B cell (primary cell): ENCODE measurements around the gene SMARCE1. TPM values are rescaled to one million over a fixed set of nuclear protein-coding genes. Genes with fewer than 3 reads are reported as not detected.
A peak's percentile ranks its signal among the peaks of the same experiment; 100 is the strongest.

Experiments
- ATAC-seq: fragments of 200-7000 bp; cut with Tn5 transposase; one replicate; pipeline ENCODE4 v1.10.0; 2021; ENCODE audit warnings: low read depth, mild to moderate bottlenecking, moderate number of reproducible peaks, moderate library complexity
- CTCF ChIA-PET: fragments of 350-600 bp; sonication (Branson Sonifier 250); formaldehyde crosslinking; loops from one replicate; lab custom pipeline; 2021; ENCODE audit warnings: antibody characterized with exemption, inconsistent platforms; lab: Charles Lee
- POLR2A ChIA-PET: fragments of 350-600 bp; sonication (Branson Sonifier 250); formaldehyde crosslinking; loops from one replicate; lab custom pipeline; 2021; ENCODE audit warnings: antibody characterized with exemption; lab: Charles Lee
- DNase-seq: peaks from one replicate; pipeline ENCODE4 v3.0.0; 2013
- H2AFZ ChIP-seq: 2 replicates; pipeline ENCODE4 v1.6.1; 2012; ENCODE audit warnings: mild to moderate bottlenecking, low read depth, low read length; ENCODE audit not compliant: insufficient read depth, poor library complexity, severe bottlenecking
- H3K27ac ChIP-seq, 2 donors: 1 replicate in 1 of 2; 2 replicates in 1 of 2; pipeline ENCODE4 v1.5.1; 2012 to 2013; ENCODE audit warnings: low read length in 2 of 2, mild to moderate bottlenecking in 2 of 2, moderate library complexity in 1 of 2
- H3K27me3 ChIP-seq, 4 experiments: fragments of 200-600 bp in 1 of 4; sonication (generic) in 1 of 4; replicated peaks in 1 of 4; 1 replicate in 2 of 4; 2 replicates in 2 of 4; pipeline versions ENCODE4 v1.6.1 to v1.7.0; 2013 to 2016; ENCODE audit warnings: low read length in 3 of 4, mild to moderate bottlenecking in 2 of 4, mixed read lengths in 1 of 4, moderate library complexity in 1 of 4; ENCODE audit not compliant: insufficient read depth in 4 of 4, control insufficient read depth in 3 of 4; ENCODE audit errors: control extremely low read depth in 1 of 4
- H3K36me3 ChIP-seq, 2 experiments: replicated peaks in 1 of 2; 1 replicate in 1 of 2; 2 replicates in 1 of 2; pipeline versions ENCODE4 v1.6.1 to v1.7.1; 2013; ENCODE audit warnings: low read length in 1 of 2; ENCODE audit not compliant: insufficient read depth in 2 of 2, control insufficient read depth in 1 of 2; ENCODE audit errors: control extremely low read depth in 1 of 2, extremely low read depth in 1 of 2
- H3K4me1 ChIP-seq, 2 donors: fragments of 200-600 bp in 1 of 2; sonication (generic) in 1 of 2; 1 replicate in 1 of 2; 2 replicates in 1 of 2; pipeline versions ENCODE4 v1.5.1 to v1.6.1; 2013 to 2017; ENCODE audit warnings: low read length in 2 of 2; ENCODE audit not compliant: control insufficient read depth in 2 of 2, insufficient read depth in 2 of 2
- H3K4me2 ChIP-seq: replicated peaks from 2 replicates; pipeline ENCODE3; 2012; ENCODE audit warnings: mild to moderate bottlenecking, low read depth, low read length; ENCODE audit not compliant: poor library complexity, severe bottlenecking
- H3K4me3 ChIP-seq, 5 experiments: fragments of 200-600 bp in 1 of 5; sonication (generic) in 1 of 5; 1 replicate in 3 of 5; 2 replicates in 2 of 5; pipeline versions ENCODE4 v1.5.1 to v1.7.0; 2011 to 2016; ENCODE audit warnings: low read length in 4 of 5, mild to moderate bottlenecking in 4 of 5, low read depth in 2 of 5, control low read depth in 1 of 5, moderate library complexity in 1 of 5; ENCODE audit not compliant: insufficient read depth in 1 of 5; ENCODE audit errors: control extremely low read depth in 1 of 5, extremely low read depth in 1 of 5
- H3K79me2 ChIP-seq: fragments of 200-600 bp; sonication (generic); one replicate; pipeline ENCODE4 v1.6.0; 2016; ENCODE audit warnings: low read length; ENCODE audit not compliant: control insufficient read depth, insufficient read depth
- H3K9ac ChIP-seq: fragments of 200-600 bp; sonication (generic); 2 replicates; pipeline ENCODE4 v1.6.1; 2017; ENCODE audit warnings: mild to moderate bottlenecking, low read length, moderate library complexity
- H3K9me3 ChIP-seq, 3 donors: one replicate each; pipeline versions ENCODE4 v1.6.1 to v1.7.1; 2013; ENCODE audit warnings: low read length in 2 of 3; ENCODE audit not compliant: control insufficient read depth in 2 of 3, insufficient read depth in 1 of 3; ENCODE audit errors: control extremely low read depth in 1 of 3
- H4K20me1 ChIP-seq: 2 replicates; pipeline ENCODE4 v1.6.0; 2012; ENCODE audit warnings: mild to moderate bottlenecking, low read length; ENCODE audit not compliant: insufficient read depth, control insufficient read depth, poor library complexity, severe bottlenecking
- H3K27ac Mint-ChIP-seq: one replicate; pipeline ENCODE4 v1.8.0; 2021; ENCODE audit warnings: mixed read lengths
- H3K27me3 Mint-ChIP-seq: one replicate; pipeline ENCODE4 v1.8.0; 2021; ENCODE audit warnings: mixed read lengths
- H3K4me1 Mint-ChIP-seq: one replicate; pipeline ENCODE4 v1.8.0; 2021; ENCODE audit warnings: mixed read lengths
- H3K4me3 Mint-ChIP-seq: one replicate; pipeline ENCODE4 v1.8.0; 2021; ENCODE audit warnings: mixed read lengths
- H3K9me3 Mint-ChIP-seq: one replicate; pipeline ENCODE4 v1.8.0; 2022; ENCODE audit warnings: mixed read lengths; ENCODE audit not compliant: insufficient read depth
- EZH2 ChIP-seq: IDR thresholded peaks from 2 replicates; pipeline ENCODE4 v1.6.1; 2012; ENCODE audit warnings: borderline replicate concordance, low read depth, mild to moderate bottlenecking, moderate library complexity, low read length; ENCODE audit not compliant: insufficient read depth, poor library complexity, severe bottlenecking
- WGBS: methylation state at CpG from one replicate; pipeline ENCODE4 v1.1.5; 2013; ENCODE audit warnings: missing lambda C conversion rate; ENCODE audit not compliant: insufficient coverage; 5-methylcytosine and 5-hydroxymethylcytosine counted together
- intact Hi-C: fragments of 100-400 bp; cut with micrococcal nuclease; formaldehyde crosslinking; loops from one replicate; pipeline ENCODE4 v1.10.0; 2022
- polyA plus RNA-seq: library from polyadenylated mRNA; depleted of rRNA; stranded (reverse); fragments of >200 nt; gene quantifications from 2 replicates; pipeline ENCODE4 v1.2.3, GENCODE V29; 2012
- total RNA-seq, 2 donors: library from RNA; stranded (reverse); fragments of 120-200 nt in 1 of 2; gene quantifications; 1 replicate in 1 of 2; 2 replicates in 1 of 2; pipeline versions ENCODE4 v1.2.3 to v1.2.4, GENCODE V29; 2013 to 2022
- TF ChIP-seq, protein P1 (sequence below): fragments of 200-600 bp; IDR thresholded peaks from one replicate; pipeline ENCODE4 v1.8.0; 2022; ENCODE audit warnings: antibody characterized with exemption, mild to moderate bottlenecking

Gene SMARCE1
- total and polyA plus RNA-seq, 2 donors (not counting 1 experiment from before 2014, with no cell fraction given) = 19.9 to 128 TPM

DNA sequence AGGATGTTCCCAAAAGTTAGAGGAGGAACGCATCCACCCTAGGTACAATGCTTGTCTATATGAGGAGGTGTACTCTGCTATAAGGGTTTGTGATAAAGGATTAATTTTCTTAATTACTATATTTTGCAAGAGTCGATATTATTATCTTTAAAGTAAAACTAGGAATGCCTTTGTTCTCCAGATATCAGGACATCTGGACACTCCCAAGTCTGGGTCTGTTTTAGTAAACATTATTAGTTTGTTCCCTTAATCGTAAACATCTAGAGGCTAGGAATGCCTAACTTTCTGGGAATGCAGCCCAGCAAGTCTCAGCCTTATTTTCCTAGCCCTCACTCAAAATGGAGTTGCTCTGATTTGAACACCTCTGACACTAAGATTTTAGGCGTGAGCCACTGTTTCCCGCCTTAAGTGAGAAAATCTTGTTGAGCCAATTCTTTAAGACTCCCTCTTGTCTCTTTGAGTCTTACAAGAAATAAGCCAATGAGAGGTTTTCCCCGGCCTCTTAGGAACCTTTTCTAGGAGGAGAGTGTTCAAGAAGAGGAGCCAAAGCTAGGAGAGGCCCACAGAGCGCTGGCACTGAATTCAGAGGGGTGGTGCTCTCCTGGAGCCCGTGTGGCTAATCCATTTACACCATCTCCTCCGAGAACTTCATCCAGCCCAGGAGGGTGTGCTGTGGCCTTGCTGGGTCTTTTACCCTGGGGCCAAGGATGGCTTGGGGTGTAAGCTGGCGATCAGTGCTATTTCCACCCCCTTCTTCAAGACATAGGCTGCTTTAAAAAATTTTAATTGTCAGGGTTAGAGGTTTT is 40.9 kb downstream of the SMARCE1 start:
- Histone ChIP-seq H3K4me1 (peaks cover 22 to 30% of the 10 kb centered on the region in 2 donors), H3K4me2 (no peak overlapping the region), H2AFZ (no peak overlapping the region), H3K9ac (no peak overlapping the region), H4K20me1 (no peaks in the 10 kb centered on the region), H3K79me2 (no peaks in the 10 kb centered on the region), H3K9me3 (no peaks in the 10 kb centered on the region), H3K4me3 (no peak overlapping the region), H3K27ac (no peak overlapping the region), H3K36me3 (no peaks in the 10 kb centered on the region), H3K27me3 (no peaks in the 10 kb centered on the region)
- DNase-seq = no peak
- ChIA-PET POLR2A (interaction anchor here (0.6 to 1.5 kb wide), 2 partner anchors 9 to 43 kb away, joined by 4 to 5 read pairs; no protein-coding TSS in a partner anchor), CTCF (interaction anchor here (0.9 to 1.5 kb wide), 2 partner anchors 9 to 185 kb away, joined by 3 to 8 read pairs; no protein-coding TSS in a partner anchor)
- Mint-ChIP-seq H3K4me3 (no peak overlapping the region), H3K27ac (no peak overlapping the region), H3K27me3 (no peaks in the 10 kb centered on the region), H3K4me1 (peaks cover 48% of the 10 kb centered on the region), H3K9me3 (no peaks in the 10 kb centered on the region)
- 100% methylated on average over 1 of the region's 10 CpGs for WGBS
- TF ChIP-seq EZH2 = no peak
- TF ChIP-seq, protein P1, sequence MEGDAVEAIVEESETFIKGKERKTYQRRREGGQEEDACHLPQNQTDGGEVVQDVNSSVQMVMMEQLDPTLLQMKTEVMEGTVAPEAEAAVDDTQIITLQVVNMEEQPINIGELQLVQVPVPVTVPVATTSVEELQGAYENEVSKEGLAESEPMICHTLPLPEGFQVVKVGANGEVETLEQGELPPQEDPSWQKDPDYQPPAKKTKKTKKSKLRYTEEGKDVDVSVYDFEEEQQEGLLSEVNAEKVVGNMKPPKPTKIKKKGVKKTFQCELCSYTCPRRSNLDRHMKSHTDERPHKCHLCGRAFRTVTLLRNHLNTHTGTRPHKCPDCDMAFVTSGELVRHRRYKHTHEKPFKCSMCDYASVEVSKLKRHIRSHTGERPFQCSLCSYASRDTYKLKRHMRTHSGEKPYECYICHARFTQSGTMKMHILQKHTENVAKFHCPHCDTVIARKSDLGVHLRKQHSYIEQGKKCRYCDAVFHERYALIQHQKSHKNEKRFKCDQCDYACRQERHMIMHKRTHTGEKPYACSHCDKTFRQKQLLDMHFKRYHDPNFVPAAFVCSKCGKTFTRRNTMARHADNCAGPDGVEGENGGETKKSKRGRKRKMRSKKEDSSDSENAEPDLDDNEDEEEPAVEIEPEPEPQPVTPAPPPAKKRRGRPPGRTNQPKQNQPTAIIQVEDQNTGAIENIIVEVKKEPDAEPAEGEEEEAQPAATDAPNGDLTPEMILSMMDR = no peak
- ATAC-seq = no peak
- intact Hi-C loops = no loop called here

DNA sequence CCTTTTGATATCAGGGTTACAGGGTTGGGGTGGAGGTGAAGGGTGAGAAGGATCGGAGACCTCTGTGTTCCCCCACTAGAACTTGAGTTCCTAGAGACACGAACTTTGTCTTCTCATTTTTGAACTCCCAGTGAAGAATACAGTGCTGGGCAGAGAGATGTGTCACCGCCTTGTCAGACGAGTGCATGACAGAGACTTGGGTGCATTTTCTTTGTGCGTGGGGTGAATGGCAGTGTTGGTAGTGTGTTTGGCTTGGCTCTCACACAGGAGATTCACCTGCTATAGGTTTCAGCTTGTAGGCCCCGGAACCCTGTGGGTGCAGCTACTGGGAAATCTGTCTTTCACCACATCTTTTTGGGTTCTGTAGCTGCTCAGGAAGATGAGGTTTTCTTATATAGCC is 42.3 kb downstream of the SMARCE1 start:
- Histone ChIP-seq H3K4me3 (no peak overlapping the region), H3K9me3 (no peaks in the 10 kb centered on the region), H2AFZ (no peak overlapping the region), H3K4me2 (no peak overlapping the region), H3K36me3 (no peaks in the 10 kb centered on the region), H3K9ac (no peak overlapping the region), H3K27me3 (no peaks in the 10 kb centered on the region), H3K79me2 (no peaks in the 10 kb centered on the region), H3K27ac (no peak overlapping the region), H3K4me1 (peaks cover 31 to 33% of the 10 kb centered on the region in 2 donors), H4K20me1 (no peaks in the 10 kb centered on the region)
- Mint-ChIP-seq H3K4me1 (peaks cover 56% of the 10 kb centered on the region), H3K9me3 (no peaks in the 10 kb centered on the region), H3K27me3 (no peaks in the 10 kb centered on the region), H3K27ac (peak overlapping the region; percentile 41), H3K4me3 (no peak overlapping the region)
- 91% methylated on average over 5 of the region's 6 CpGs for WGBS
- DNase-seq = no peak
- ATAC-seq = no peak
- ChIA-PET POLR2A (interaction anchor here (4.1 kb wide), 1 partner anchor 10 kb away, joined by 22 read pairs; no protein-coding TSS in a partner anchor), CTCF (interaction anchor here (2.9 to 4.8 kb wide), 2 partner anchors 9 to 44 kb away, joined by 20 to 45 read pairs; no protein-coding TSS in a partner anchor)
- intact Hi-C loops = no loop called here
- TF ChIP-seq, protein P1 = no peak
- no peak for TF ChIP-seq EZH2
